H9 (cell line): Measurements from ENCODE around the gene MEGF10. TPM values are rescaled to one million over a fixed set of nuclear protein-coding genes. Genes with fewer than 3 reads are reported as not detected.

Experiments
- DNase-seq: peaks from one replicate; pipeline ENCODE4 v3.0.0-alpha.2; 2017
- H2AFZ ChIP-seq: one replicate; pipeline ENCODE4 v1.6.1; 2013; ENCODE audit warnings: mild to moderate bottlenecking, low read length, control low read depth, moderate library complexity
- H2AK5ac ChIP-seq: 2 replicates; pipeline ENCODE4 v1.6.1; 2013; ENCODE audit warnings: low read length, control low read depth, mixed read lengths; ENCODE audit not compliant: insufficient read length
- H2BK120ac ChIP-seq: one replicate; pipeline ENCODE4 v1.6.1; 2013; ENCODE audit warnings: low read depth, mild to moderate bottlenecking, low read length, control low read depth, inconsistent platforms; ENCODE audit not compliant: poor library complexity, severe bottlenecking
- H2BK12ac ChIP-seq: 2 replicates; pipeline ENCODE4 v1.6.1; 2013; ENCODE audit warnings: low read length, control low read depth, mixed read lengths, low read depth; ENCODE audit not compliant: insufficient read length
- H2BK15ac ChIP-seq: 2 replicates; pipeline ENCODE4 v1.6.1; 2013; ENCODE audit warnings: low read depth, low read length, control low read depth
- H2BK20ac ChIP-seq: one replicate; pipeline ENCODE4 v1.6.1; 2013; ENCODE audit warnings: low read depth, mild to moderate bottlenecking, low read length, control low read depth, inconsistent platforms; ENCODE audit not compliant: poor library complexity, severe bottlenecking
- H2BK5ac ChIP-seq: 2 replicates; pipeline ENCODE4 v1.6.1; 2013; ENCODE audit warnings: low read length, control low read depth, mixed read lengths; ENCODE audit not compliant: insufficient read length
- H3K14ac ChIP-seq: 2 replicates; pipeline ENCODE4 v1.6.1; 2013; ENCODE audit warnings: low read length, control low read depth; ENCODE audit not compliant: insufficient read depth
- H3K18ac ChIP-seq: 2 replicates; pipeline ENCODE4 v1.6.1; 2013; ENCODE audit warnings: low read depth, mild to moderate bottlenecking, mixed read lengths, low read length, control low read depth; ENCODE audit not compliant: insufficient read length
- H3K23ac ChIP-seq: 2 replicates; pipeline ENCODE4 v1.6.1; 2013; ENCODE audit warnings: low read length, control low read depth, mixed read lengths, low read depth; ENCODE audit not compliant: insufficient read length
- H3K23me2 ChIP-seq: 2 replicates; pipeline ENCODE4 v1.6.1; 2013; ENCODE audit warnings: low read depth, mild to moderate bottlenecking, mixed read lengths, low read length, control low read depth; ENCODE audit not compliant: insufficient read length, poor library complexity, severe bottlenecking
- H3K27ac ChIP-seq: 2 replicates; pipeline ENCODE4 v1.5.1; 2013; ENCODE audit warnings: low read length, control low read depth, mixed read lengths, low read depth; ENCODE audit not compliant: insufficient read length
- H3K27me3 ChIP-seq: 2 replicates; pipeline ENCODE4 v1.6.1; 2013; ENCODE audit warnings: low read length, control low read depth, inconsistent platforms; ENCODE audit not compliant: insufficient read depth
- H3K4ac ChIP-seq: 2 replicates; pipeline ENCODE4 v1.6.1; 2013; ENCODE audit warnings: low read depth, mild to moderate bottlenecking, control low read depth, inconsistent platforms, low read length, moderate library complexity
- H3K4me1 ChIP-seq: 2 replicates; pipeline ENCODE4 v1.6.1; 2013; ENCODE audit warnings: low read length, control low read depth, inconsistent platforms; ENCODE audit not compliant: insufficient read depth
- H3K4me2 ChIP-seq: 2 replicates; pipeline ENCODE4 v1.6.1; 2013; ENCODE audit warnings: low read length, control low read depth, mixed read lengths; ENCODE audit not compliant: insufficient read length, insufficient read depth
- H3K56ac ChIP-seq: 2 replicates; pipeline ENCODE4 v1.6.1; 2013; ENCODE audit warnings: low read depth, mild to moderate bottlenecking, mixed read lengths, low read length, control low read depth; ENCODE audit not compliant: insufficient read length
- H3K79me1 ChIP-seq: 2 replicates; pipeline ENCODE4 v1.6.1; 2013; ENCODE audit warnings: low read depth, mild to moderate bottlenecking, moderate library complexity, low read length, control low read depth, inconsistent platforms; ENCODE audit not compliant: insufficient read depth, poor library complexity, severe bottlenecking
- H3K79me2 ChIP-seq: 2 replicates; pipeline ENCODE4 v1.6.1; 2013; ENCODE audit warnings: low read length, control low read depth, inconsistent platforms; ENCODE audit not compliant: insufficient read depth
- H3K9ac ChIP-seq: 2 replicates; pipeline ENCODE4 v1.6.1; 2013; ENCODE audit warnings: low read length, control low read depth, mixed read lengths; ENCODE audit not compliant: insufficient read length; ENCODE audit errors: extremely low read depth
- H3K9me3 ChIP-seq: one replicate; pipeline ENCODE4 v1.6.1; 2013; ENCODE audit warnings: low read depth, low read length, inconsistent platforms; ENCODE audit not compliant: control insufficient read depth
- H3T11ph ChIP-seq: one replicate; pipeline ENCODE4 v1.6.1; 2013; ENCODE audit warnings: mild to moderate bottlenecking, low read length, control low read depth, inconsistent platforms
- H4K20me1 ChIP-seq: one replicate; pipeline ENCODE4 v1.6.1; 2013; ENCODE audit not compliant: control insufficient read depth, insufficient read length, insufficient read depth
- H4K5ac ChIP-seq: 2 replicates; pipeline ENCODE4 v1.6.1; 2013; ENCODE audit warnings: low read depth, mild to moderate bottlenecking, mixed read lengths, low read length, control low read depth; ENCODE audit not compliant: insufficient read length
- H4K8ac ChIP-seq: replicated peaks from 2 replicates; pipeline ENCODE4 v1.6.1; 2013; ENCODE audit warnings: low read length, control low read depth, mixed read lengths, low read depth; ENCODE audit not compliant: insufficient read length
- H4K91ac ChIP-seq: 2 replicates; pipeline ENCODE4 v1.6.1; 2013; ENCODE audit warnings: low read depth, mild to moderate bottlenecking, moderate library complexity, mixed read lengths, low read length, control low read depth; ENCODE audit not compliant: insufficient read length
- H3K27ac Mint-ChIP-seq, 3 experiments: 2 replicates in 2 of 3; 3 replicates in 1 of 3; pipeline ENCODE4 v1.8.0; 2020 to 2021; ENCODE audit warnings: mixed read lengths in 3 of 3, mild to moderate bottlenecking in 1 of 3, moderate library complexity in 1 of 3
- H3K27me3 Mint-ChIP-seq: 2 replicates; pipeline ENCODE4 v1.8.0; 2021; ENCODE audit warnings: low read depth, mild to moderate bottlenecking, moderate library complexity, mixed read lengths
- H3K36me3 Mint-ChIP-seq, 3 experiments: 2 replicates in 2 of 3; 3 replicates in 1 of 3; pipeline ENCODE4 v1.8.0; 2020 to 2021; ENCODE audit warnings: low read depth in 3 of 3, mixed read lengths in 3 of 3; ENCODE audit not compliant: insufficient read depth in 1 of 3
- H3K4me1 Mint-ChIP-seq, 2 experiments: 2 replicates each; pipeline ENCODE4 v1.8.0; 2020; ENCODE audit warnings: mixed read lengths in 2 of 2
- H3K4me3 Mint-ChIP-seq, 2 experiments: 2 replicates in 1 of 2; 3 replicates in 1 of 2; pipeline ENCODE4 v1.8.0; 2020 to 2021; ENCODE audit warnings: mild to moderate bottlenecking in 2 of 2, mixed read lengths in 2 of 2, moderate library complexity in 1 of 2
- H3K9me3 Mint-ChIP-seq, 2 experiments: 2 replicates in 1 of 2; 3 replicates in 1 of 2; pipeline ENCODE4 v1.8.0; 2020; ENCODE audit warnings: mild to moderate bottlenecking in 2 of 2, mixed read lengths in 2 of 2, moderate library complexity in 1 of 2
- WGBS: extraction: QIAGEN DNeasy Blood & Tissue Kit; methylation state at CpG from one replicate; pipeline ENCODE4 v1.1.7; 2013; ENCODE audit warnings: missing lambda C conversion rate, low lambda C conversion rate, mixed read lengths; ENCODE audit not compliant: insufficient read length; ENCODE audit errors: extremely low coverage; 5-methylcytosine and 5-hydroxymethylcytosine counted together
- total RNA-seq: library from RNA; stranded (reverse); gene quantifications from 2 replicates; pipeline ENCODE4 v1.2.1, GENCODE V29; 2021
- TF ChIP-seq, protein P1 (sequence below): fragments of 200-600 bp; sonication (generic); conservative IDR thresholded peaks from 3 replicates; pipeline ENCODE4 v1.8.0; 2021; ENCODE audit warnings: antibody characterized with exemption, mild to moderate bottlenecking

Gene MEGF10
- total RNA-seq, 1 experiment from 2014 or later = 36.5 TPM

- no peak for DNase-seq
- TF ChIP-seq, protein P1, sequence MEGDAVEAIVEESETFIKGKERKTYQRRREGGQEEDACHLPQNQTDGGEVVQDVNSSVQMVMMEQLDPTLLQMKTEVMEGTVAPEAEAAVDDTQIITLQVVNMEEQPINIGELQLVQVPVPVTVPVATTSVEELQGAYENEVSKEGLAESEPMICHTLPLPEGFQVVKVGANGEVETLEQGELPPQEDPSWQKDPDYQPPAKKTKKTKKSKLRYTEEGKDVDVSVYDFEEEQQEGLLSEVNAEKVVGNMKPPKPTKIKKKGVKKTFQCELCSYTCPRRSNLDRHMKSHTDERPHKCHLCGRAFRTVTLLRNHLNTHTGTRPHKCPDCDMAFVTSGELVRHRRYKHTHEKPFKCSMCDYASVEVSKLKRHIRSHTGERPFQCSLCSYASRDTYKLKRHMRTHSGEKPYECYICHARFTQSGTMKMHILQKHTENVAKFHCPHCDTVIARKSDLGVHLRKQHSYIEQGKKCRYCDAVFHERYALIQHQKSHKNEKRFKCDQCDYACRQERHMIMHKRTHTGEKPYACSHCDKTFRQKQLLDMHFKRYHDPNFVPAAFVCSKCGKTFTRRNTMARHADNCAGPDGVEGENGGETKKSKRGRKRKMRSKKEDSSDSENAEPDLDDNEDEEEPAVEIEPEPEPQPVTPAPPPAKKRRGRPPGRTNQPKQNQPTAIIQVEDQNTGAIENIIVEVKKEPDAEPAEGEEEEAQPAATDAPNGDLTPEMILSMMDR = no peak
- no peak overlapping the region for H2BK12ac ChIP-seq
- no peak overlapping the region for H2BK15ac ChIP-seq
- Mint-ChIP-seq H3K4me1 (peaks cover 9 to 10% of the 10 kb centered on the region in 2 experiments), H3K27ac (no peak overlapping the region), H3K36me3 (no peaks in the 10 kb centered on the region), H3K4me3 (no peak overlapping the region), H3K27me3 (peaks cover 7% of the 10 kb centered on the region), H3K9me3 (no peaks in the 10 kb centered on the region; a peak in 1 of 5 replicates)
- no peak overlapping the region for H2AFZ ChIP-seq
- H3K9ac ChIP-seq = no peak overlapping the region
- H4K20me1 ChIP-seq = no peaks in the 10 kb centered on the region
- H3K4me2 ChIP-seq = no peak overlapping the region
- no peaks in the 10 kb centered on the region for H3K79me1 ChIP-seq
- WGBS = no CpG with 5 or more reads among the region's 2 CpGs
- no peak overlapping the region for H2BK5ac ChIP-seq
- H3K79me2 ChIP-seq = no peaks in the 10 kb centered on the region
- no peak overlapping the region for H3K18ac ChIP-seq
- no peak overlapping the region for H4K5ac ChIP-seq
- no peak overlapping the region for H3T11ph ChIP-seq
- H3K23me2 ChIP-seq = no peaks in the 10 kb centered on the region
- H3K27ac ChIP-seq = no peak overlapping the region
- H3K9me3 ChIP-seq = no peaks in the 10 kb centered on the region
- H3K27me3 ChIP-seq = no peaks in the 10 kb centered on the region
- H3K56ac ChIP-seq = no peak overlapping the region
- H3K4ac ChIP-seq = no peak overlapping the region
- no peak overlapping the region for H3K14ac ChIP-seq
- no peak overlapping the region for H3K23ac ChIP-seq
- no peak overlapping the region for H2BK120ac ChIP-seq
- H4K8ac ChIP-seq = no peak overlapping the region
- H2BK20ac ChIP-seq = no peak overlapping the region
- H3K4me1 ChIP-seq = peaks cover 3% of the 10 kb centered on the region; the same call in 1 of the 2 replicates
- H4K91ac ChIP-seq = no peak overlapping the region
- H2AK5ac ChIP-seq = no peak overlapping the region
Measured at GRCh38 chr5:127508644-127509373, 218.2 kb downstream of the MEGF10 start.

Other genes with a start within 250 kb of the MEGF10 start
- 0.55 and 1.2 TPM in 2 replicates for gene C5orf63, start 217.3 kb upstream of the MEGF10 start, total RNA-seq
- 70.5 and 70.7 TPM in 2 replicates for gene PRRC1, start 226.8 kb downstream of the MEGF10 start, total RNA-seq